K562 (cell line): ENCODE measurements around the gene RAB31. TPM values are rescaled to one million over a fixed set of nuclear protein-coding genes. Genes with fewer than 3 reads are reported as not detected.

Source experiments
- ATAC-seq: fragments of 200-7000 bp; cut with Tn5 transposase; 3 replicates; pipeline ENCODE4 v1.9.1; 2020; ENCODE audit warnings: moderate library complexity
- BruUV-seq: library from RNA; stranded (reverse); fragments of 400-500 nt; replicated peaks from 2 replicates; lab custom pipeline; 2021; lab: Mats Ljungman, UMichigan
- CTCF ChIA-PET: fragments of 300-600 bp; formaldehyde crosslinking; extraction: SDS; loops from one replicate; lab custom pipeline; 2021; ENCODE audit warnings: low intra/inter-chr PET ratio; lab: Yijun Ruan, JAX
- POLR2A ChIA-PET: fragments of 300-600, 350-650 bp; sonication (Branson Sonifier 250); formaldehyde crosslinking; extraction: SDS; loops from one replicate; lab custom pipeline; 2021; ENCODE audit warnings: antibody characterized with exemption, inconsistent platforms; lab: Yijun Ruan, JAX
- DNase-seq, 4 experiments: peaks; one replicate each; pipeline versions ENCODE4 v3.0.0 to v3.0.0-alpha.2; 2011 to 2018; ENCODE audit warnings: low spot score in 3 of 4, mixed read lengths in 3 of 4; ENCODE audit errors: extremely low read depth in 1 of 4
- FAIRE-seq: peaks from 2 replicates; lab custom pipeline; 2011; peaks lifted over from hg19 to GRCh38; lab: Jason Lieb, UNC
- H2AFZ ChIP-seq: 2 replicates; pipeline ENCODE4 v1.6.0; 2011; ENCODE audit warnings: low read depth, low read length, control low read depth, inconsistent platforms
- H3K27ac ChIP-seq: fragments of 200-600 bp; 3 replicates; pipeline ENCODE4 v1.8.0; 2011; ENCODE audit warnings: low read depth, mild to moderate bottlenecking, control low read depth, inconsistent platforms, low read length, moderate library complexity, mixed read lengths; ENCODE audit errors: extremely low read depth
- H3K27me3 ChIP-seq, 2 experiments: fragments of 300-600 bp in 1 of 2; 2 replicates in 1 of 2; 3 replicates in 1 of 2; pipeline versions ENCODE4 v1.6.0 to v1.8.0; 2011; ENCODE audit warnings: inconsistent platforms in 2 of 2, low read length in 2 of 2, mild to moderate bottlenecking in 1 of 2, mixed read lengths in 1 of 2, moderate library complexity in 1 of 2; ENCODE audit not compliant: control insufficient read depth in 2 of 2, insufficient read depth in 2 of 2
- H3K36me3 ChIP-seq: fragments of 300-600 bp; 3 replicates; pipeline ENCODE4 v1.8.0; 2011; ENCODE audit warnings: mild to moderate bottlenecking, low read length, inconsistent platforms; ENCODE audit not compliant: control insufficient read depth, insufficient read depth
- H3K4me1 ChIP-seq, 2 experiments: fragments of 200-600 bp in 1 of 2; replicated peaks in 1 of 2; 2 replicates in 1 of 2; 3 replicates in 1 of 2; pipeline versions ENCODE4 v1.5.1 to v1.8.0; 2011; ENCODE audit warnings: inconsistent platforms in 2 of 2, low read length in 2 of 2, mild to moderate bottlenecking in 1 of 2, mixed read lengths in 1 of 2, moderate library complexity in 1 of 2; ENCODE audit not compliant: control insufficient read depth in 2 of 2, insufficient read depth in 2 of 2
- H3K4me2 ChIP-seq: 2 replicates; pipeline ENCODE4 v1.6.1; 2011; ENCODE audit warnings: low read length, control low read depth, inconsistent platforms, mixed read lengths; ENCODE audit not compliant: insufficient read depth
- H3K4me3 ChIP-seq: fragments of 200-600 bp; sonication (generic), shearing (Covaris generic); 2 replicates; pipeline ENCODE4 v1.5.1; 2016; ENCODE audit warnings: control low read depth, inconsistent platforms
- H3K79me2 ChIP-seq: fragments of 200-600 bp; 3 replicates; pipeline ENCODE4 v1.8.0; 2011; ENCODE audit warnings: low read length, inconsistent platforms; ENCODE audit not compliant: control insufficient read depth, insufficient read depth
- H3K9ac ChIP-seq, 2 experiments: 2 replicates each; pipeline versions ENCODE4 v1.6.0 to v1.6.1; 2011; ENCODE audit warnings: low read depth in 2 of 2, low read length in 2 of 2, control low read depth in 1 of 2, inconsistent platforms in 1 of 2, mild to moderate bottlenecking in 1 of 2, mixed read lengths in 1 of 2; ENCODE audit not compliant: insufficient read depth in 1 of 2
- H3K9me1 ChIP-seq: one replicate; pipeline ENCODE4 v1.6.0; 2011; ENCODE audit warnings: inconsistent platforms, mild to moderate bottlenecking, low read length, moderate library complexity; ENCODE audit not compliant: control insufficient read depth, insufficient read depth
- H3K9me3 ChIP-seq: replicated peaks from 2 replicates; pipeline ENCODE4 v1.5.1; 2011; ENCODE audit warnings: low read depth, low read length, inconsistent platforms; ENCODE audit not compliant: control insufficient read depth, insufficient read depth
- H4K20me1 ChIP-seq: replicated peaks from 2 replicates; pipeline ENCODE4 v1.6.1; 2011; ENCODE audit warnings: low read length, inconsistent platforms, mixed read lengths; ENCODE audit not compliant: control insufficient read depth, insufficient read depth
- CBFA2T3 ChIP-seq: fragments of 450-650 bp; IDR thresholded peaks from 2 replicates; pipeline ENCODE4 v1.6.1; 2017
- NCOR1 ChIP-seq: fragments of 450-650 bp; IDR thresholded peaks from 2 replicates; pipeline ENCODE4 v1.6.1; 2016; ENCODE audit warnings: mild to moderate bottlenecking, moderate library complexity
- POLR3A ChIP-seq: IDR thresholded peaks from 2 replicates; pipeline ENCODE4 v1.6.1; 2011; ENCODE audit warnings: borderline replicate concordance, mild to moderate bottlenecking, moderate library complexity; ENCODE audit not compliant: insufficient read length, insufficient read depth; ENCODE audit errors: extremely low read depth
- PTBP1 ChIP-seq: fragments of 200-400 bp; formaldehyde crosslinking; IDR thresholded peaks from 2 replicates; pipeline ENCODE4 v1.6.1; 2017; ENCODE audit warnings: low read depth, low read length
- YY1 ChIP-seq, 3 experiments: IDR thresholded peaks; 2 replicates each; pipeline ENCODE4 v1.6.1; 2011; ENCODE audit warnings: low read length in 2 of 3, mild to moderate bottlenecking in 2 of 3, moderate library complexity in 2 of 3, borderline replicate concordance in 1 of 3, control low read depth in 1 of 3, low read depth in 1 of 3; ENCODE audit not compliant: insufficient read depth in 3 of 3, insufficient replicate concordance in 2 of 3, control insufficient read depth in 1 of 3, insufficient read length in 1 of 3; ENCODE audit errors: extremely low read depth in 1 of 3
- ZNF282 ChIP-seq: sonication (generic); formaldehyde crosslinking; IDR thresholded peaks from 2 replicates; pipeline ENCODE4 v1.8.1; 2023; ENCODE audit warnings: missing genetic modification reagents
- ZNF76 ChIP-seq: fragments of 250-450 bp; sonication (Bioruptor Pico); IDR thresholded peaks from 2 replicates; pipeline ENCODE4 v1.4.0; 2020; ENCODE audit warnings: mild to moderate bottlenecking, moderate library complexity, borderline replicate concordance
- WGBS: fragments of 100-300 bp; shearing (Covaris generic); methylation state at CpG from one replicate; pipeline ENCODE4 v1.1.6; 2016; ENCODE audit warnings: low coverage, mixed read lengths; ENCODE audit not compliant: insufficient coverage; ENCODE audit errors: missing lambda C conversion rate; 5-methylcytosine and 5-hydroxymethylcytosine counted together
- in situ Hi-C: fragments of 300-500 bp; cut with MboI; formaldehyde crosslinking; loops from 4 replicates; pipeline ENCODE4 v1.15.0; 2018; ENCODE audit warnings: inconsistent platforms, mixed read lengths
- intact Hi-C: fragments of 100-400 bp; cut with micrococcal nuclease; formaldehyde crosslinking; loops from 2 replicates; pipeline ENCODE4 v1.14.2; 2022
- polyA plus RNA-seq, 8 experiments: library from polyadenylated mRNA; depleted of rRNA in 4 of 8; stranded (reverse) in 5 of 8; unstranded in 3 of 8; fragments of >200 nt; fragmentation: Nextera tagmentation in 2 of 8; fragmentation: Illumina TruSeq in 1 of 8; extraction: Ambion mirVana in 2 of 8; extraction: Trizol in 1 of 8; gene quantifications; 2 replicates each; pipeline versions ENCODE4 v1.2.1 to v1.2.3, GENCODE V29; 2011 to 2014; ENCODE audit warnings: inconsistent platforms in 1 of 8, missing spikeins in 1 of 8
- total RNA-seq, 7 experiments: library from RNA; depleted of rRNA in 6 of 7; stranded (reverse); fragments of >200 nt in 6 of 7; fragmentation: Illumina TruSeq in 2 of 7; extraction: Trizol in 2 of 7; gene quantifications; 2 replicates each; pipeline versions ENCODE4 v1.2.1 to v1.2.3, GENCODE V29; 2011 to 2021; ENCODE audit warnings: low replicate concordance in 1 of 7
- TF ChIP-seq, protein P1 (sequence below), 2 experiments: fragments of 450-650 bp in 1 of 2; sonication (generic) in 1 of 2; formaldehyde crosslinking in 1 of 2; IDR thresholded peaks; 2 replicates each; pipeline versions ENCODE4 v1.7.1 to v1.9.0; 2016 to 2022; ENCODE audit warnings: inconsistent platforms in 1 of 2, mild to moderate bottlenecking in 1 of 2, missing genetic modification reagents in 1 of 2
- TF ChIP-seq, protein P2 (sequence below): sonication (generic); formaldehyde crosslinking; IDR thresholded peaks from 2 replicates; pipeline ENCODE4 v1.5.0; 2020; ENCODE audit warnings: missing genetic modification reagents
- TF ChIP-seq, protein P3 (sequence below): fragments of 450-650 bp; formaldehyde crosslinking; IDR thresholded peaks from 2 replicates; pipeline ENCODE4 v1.4.0; 2020; ENCODE audit warnings: mild to moderate bottlenecking, mixed read lengths

Gene RAB31
- total and polyA plus RNA-seq, 9 of the 15 experiments (the other 6 are each of a cell fraction or from before 2014, with no cell fraction given) = 20.7 to 70.4 (median 41.3) TPM

DNA sequence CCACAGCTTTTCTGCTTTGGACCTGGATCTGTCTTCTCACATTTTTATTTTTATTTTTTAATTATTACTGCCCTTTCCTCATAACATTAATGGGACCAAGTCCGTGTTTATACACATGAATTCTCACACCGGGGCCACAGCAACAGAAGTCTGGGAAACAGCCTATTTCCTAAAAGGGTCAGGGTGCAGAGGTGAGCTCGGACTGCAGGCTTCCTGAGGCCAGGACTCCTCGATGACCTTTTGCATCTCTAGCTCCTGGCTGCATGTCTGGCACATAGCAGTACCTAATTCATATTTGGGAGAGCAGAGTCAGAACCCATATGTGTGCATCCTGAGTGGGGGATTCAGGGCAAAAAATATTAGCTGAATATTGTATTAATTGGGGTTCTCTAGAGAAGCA is 9.6 kb upstream of the RAB31 start:
- Histone ChIP-seq H3K9me3 (no peaks in the 10 kb centered on the region), H3K4me3 (no peak overlapping the region), H4K20me1 (no peaks in the 10 kb centered on the region), H3K4me2 (no peak overlapping the region), H3K9ac (no peak overlapping the region), H3K4me1 (peaks cover 0 to 15% of the 10 kb centered on the region in 2 experiments; a peak in 4 of 5 replicates), H3K79me2 (no peaks in the 10 kb centered on the region), H3K27ac (no peak overlapping the region), H3K27me3 (no peaks in the 10 kb centered on the region), H2AFZ (no peak overlapping the region), H3K9me1 (no peaks in the 10 kb centered on the region), H3K36me3 (no peaks in the 10 kb centered on the region)
- 81% methylated on average over 4 of the region's 4 CpGs for WGBS
- no peak for ATAC-seq
- ChIA-PET POLR2A (interaction anchor here (0.6 to 1.3 kb wide), 5 partner anchors 9 to 201 kb away, joined by 3 to 7 read pairs (median 4); partner anchors contain the start of gene RAB31), CTCF (no interaction called here)
- no TSS peak for BruUV-seq
- TF ChIP-seq, protein P1, sequence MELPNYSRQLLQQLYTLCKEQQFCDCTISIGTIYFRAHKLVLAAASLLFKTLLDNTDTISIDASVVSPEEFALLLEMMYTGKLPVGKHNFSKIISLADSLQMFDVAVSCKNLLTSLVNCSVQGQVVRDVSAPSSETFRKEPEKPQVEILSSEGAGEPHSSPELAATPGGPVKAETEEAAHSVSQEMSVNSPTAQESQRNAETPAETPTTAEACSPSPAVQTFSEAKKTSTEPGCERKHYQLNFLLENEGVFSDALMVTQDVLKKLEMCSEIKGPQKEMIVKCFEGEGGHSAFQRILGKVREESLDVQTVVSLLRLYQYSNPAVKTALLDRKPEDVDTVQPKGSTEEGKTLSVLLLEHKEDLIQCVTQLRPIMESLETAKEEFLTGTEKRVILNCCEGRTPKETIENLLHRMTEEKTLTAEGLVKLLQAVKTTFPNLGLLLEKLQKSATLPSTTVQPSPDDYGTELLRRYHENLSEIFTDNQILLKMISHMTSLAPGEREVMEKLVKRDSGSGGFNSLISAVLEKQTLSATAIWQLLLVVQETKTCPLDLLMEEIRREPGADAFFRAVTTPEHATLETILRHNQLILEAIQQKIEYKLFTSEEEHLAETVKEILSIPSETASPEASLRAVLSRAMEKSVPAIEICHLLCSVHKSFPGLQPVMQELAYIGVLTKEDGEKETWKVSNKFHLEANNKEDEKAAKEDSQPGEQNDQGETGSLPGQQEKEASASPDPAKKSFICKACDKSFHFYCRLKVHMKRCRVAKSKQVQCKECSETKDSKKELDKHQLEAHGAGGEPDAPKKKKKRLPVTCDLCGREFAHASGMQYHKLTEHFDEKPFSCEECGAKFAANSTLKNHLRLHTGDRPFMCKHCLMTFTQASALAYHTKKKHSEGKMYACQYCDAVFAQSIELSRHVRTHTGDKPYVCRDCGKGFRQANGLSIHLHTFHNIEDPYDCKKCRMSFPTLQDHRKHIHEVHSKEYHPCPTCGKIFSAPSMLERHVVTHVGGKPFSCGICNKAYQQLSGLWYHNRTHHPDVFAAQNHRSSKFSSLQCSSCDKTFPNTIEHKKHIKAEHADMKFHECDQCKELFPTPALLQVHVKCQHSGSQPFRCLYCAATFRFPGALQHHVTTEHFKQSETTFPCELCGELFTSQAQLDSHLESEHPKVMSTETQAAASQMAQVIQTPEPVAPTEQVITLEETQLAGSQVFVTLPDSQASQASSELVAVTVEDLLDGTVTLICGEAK (IDR thresholded peaks at IDR 0.05) = no peak
- TF ChIP-seq, protein P1 (CRISPR knock-in tag; IDR thresholded peaks at IDR 0.05) = no peak
- no peak for TF ChIP-seq ZNF282 (CRISPR knock-in tag)
- no peak for TF ChIP-seq CBFA2T3
- TF ChIP-seq, protein P2, sequence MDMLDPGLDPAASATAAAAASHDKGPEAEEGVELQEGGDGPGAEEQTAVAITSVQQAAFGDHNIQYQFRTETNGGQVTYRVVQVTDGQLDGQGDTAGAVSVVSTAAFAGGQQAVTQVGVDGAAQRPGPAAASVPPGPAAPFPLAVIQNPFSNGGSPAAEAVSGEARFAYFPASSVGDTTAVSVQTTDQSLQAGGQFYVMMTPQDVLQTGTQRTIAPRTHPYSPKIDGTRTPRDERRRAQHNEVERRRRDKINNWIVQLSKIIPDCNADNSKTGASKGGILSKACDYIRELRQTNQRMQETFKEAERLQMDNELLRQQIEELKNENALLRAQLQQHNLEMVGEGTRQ (CRISPR knock-in tag) = no peak
- no peak for TF ChIP-seq ZNF76 (CRISPR knock-in tag)
- no peak for TF ChIP-seq NCOR1
- TF ChIP-seq PTBP1 = no peak
- no peak for TF ChIP-seq YY1 (IDR thresholded peaks at IDR 0.05; ENCODE audit: borderline replicate concordance in 1 of 3, control insufficient read depth in 1 of 3, extremely low read depth in 1 of 3, insufficient read depth in 3 of 3, insufficient read length in 1 of 3, insufficient replicate concordance in 2 of 3, low read depth in 1 of 3, low read length in 2 of 3)
- TF ChIP-seq POLR3A = no peak
- TF ChIP-seq, protein P3, sequence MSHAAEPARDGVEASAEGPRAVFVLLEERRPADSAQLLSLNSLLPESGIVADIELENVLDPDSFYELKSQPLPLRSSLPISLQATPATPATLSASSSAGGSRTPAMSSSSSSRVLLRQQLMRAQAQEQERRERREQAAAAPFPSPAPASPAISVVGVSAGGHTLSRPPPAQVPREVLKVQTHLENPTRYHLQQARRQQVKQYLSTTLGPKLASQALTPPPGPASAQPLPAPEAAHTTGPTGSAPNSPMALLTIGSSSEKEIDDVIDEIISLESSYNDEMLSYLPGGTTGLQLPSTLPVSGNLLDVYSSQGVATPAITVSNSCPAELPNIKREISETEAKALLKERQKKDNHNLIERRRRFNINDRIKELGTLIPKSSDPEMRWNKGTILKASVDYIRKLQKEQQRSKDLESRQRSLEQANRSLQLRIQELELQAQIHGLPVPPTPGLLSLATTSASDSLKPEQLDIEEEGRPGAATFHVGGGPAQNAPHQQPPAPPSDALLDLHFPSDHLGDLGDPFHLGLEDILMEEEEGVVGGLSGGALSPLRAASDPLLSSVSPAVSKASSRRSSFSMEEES (CRISPR knock-in tag) = no peak
- no peak for FAIRE-seq
- in situ Hi-C loops = no loop called here
- intact Hi-C loops = no loop called here
- DNase-seq = no peak
